ENCODE measurements around the gene KIF26B.

KIF26B gene

DNA sequence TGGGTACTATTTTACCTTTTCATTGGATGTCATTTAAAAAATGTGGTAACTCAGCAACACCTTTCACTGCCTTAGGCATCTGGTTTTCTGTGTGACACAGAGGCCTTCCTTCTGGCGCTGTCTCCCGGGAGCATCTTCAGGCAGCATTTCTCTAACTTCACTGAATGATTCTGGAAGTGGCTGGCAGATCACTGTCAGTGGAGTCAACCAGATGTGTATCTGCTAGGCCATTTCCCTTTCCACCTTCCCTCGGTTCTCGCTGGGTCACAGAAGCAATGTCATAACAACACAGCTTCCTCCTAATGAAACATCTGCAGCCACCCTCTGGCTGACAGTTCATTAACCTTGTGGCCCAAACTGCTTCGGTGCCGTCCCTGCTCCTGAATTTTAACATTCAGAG is 137.8 kb downstream of the KIF26B start:
- no peak overlapping the region for H3K4me3 ChIP-seq (ENCODE audit: low read length)
- no peak for TF ChIP-seq ZNF274 (IDR thresholded peaks at IDR 0.05; ENCODE audit: low read depth, low read length)

DNA sequence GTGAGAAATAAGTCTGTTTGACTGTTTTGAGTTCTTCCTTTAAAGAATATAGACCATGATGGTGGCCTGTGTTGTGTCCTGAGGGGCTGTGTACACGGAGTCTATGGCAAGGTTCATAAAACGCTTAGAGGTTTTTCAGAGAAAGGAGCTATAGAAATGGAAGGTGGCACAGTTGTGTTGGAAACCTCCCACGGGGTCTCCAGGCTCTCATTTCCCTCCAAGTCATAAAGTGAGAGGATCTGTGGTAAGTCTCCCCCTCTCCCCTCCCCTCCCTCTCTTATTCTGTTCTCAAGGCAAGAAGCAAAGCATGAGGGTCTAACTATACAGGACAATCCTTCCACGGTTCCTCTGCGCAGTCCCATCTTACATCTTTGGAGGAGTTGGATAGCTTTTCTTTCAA is 139.2 kb downstream of the KIF26B start:
- TF ChIP-seq ZNF274 (IDR thresholded peaks at IDR 0.05; ENCODE audit: low read depth, low read length) = no peak
- H3K4me3 ChIP-seq (ENCODE audit: low read length) = no peak overlapping the region

DNA sequence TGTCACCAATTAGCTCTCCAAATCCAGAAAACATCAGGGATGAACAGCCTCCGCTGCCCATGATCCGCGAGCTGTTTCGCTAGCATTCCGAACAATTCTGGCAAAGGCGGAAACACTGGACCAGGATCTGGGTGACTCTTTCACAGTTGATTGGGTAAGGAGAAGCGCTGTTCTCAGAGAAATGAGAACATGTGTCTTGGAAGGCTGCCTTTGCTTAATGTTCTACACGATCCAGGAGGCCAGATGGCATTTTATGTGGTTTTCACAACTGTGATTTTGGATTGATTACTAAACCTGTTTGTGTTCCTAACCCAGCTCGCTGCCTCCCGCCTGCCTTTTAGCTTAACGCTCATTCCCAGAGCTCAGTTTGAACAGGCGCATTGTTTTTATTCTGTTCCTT is 144.0 kb downstream of the KIF26B start:
- no peak for TF ChIP-seq ZNF274 (IDR thresholded peaks at IDR 0.05; ENCODE audit: low read depth, low read length)
- H3K4me3 ChIP-seq (ENCODE audit: low read length) = no peak overlapping the region

DNA sequence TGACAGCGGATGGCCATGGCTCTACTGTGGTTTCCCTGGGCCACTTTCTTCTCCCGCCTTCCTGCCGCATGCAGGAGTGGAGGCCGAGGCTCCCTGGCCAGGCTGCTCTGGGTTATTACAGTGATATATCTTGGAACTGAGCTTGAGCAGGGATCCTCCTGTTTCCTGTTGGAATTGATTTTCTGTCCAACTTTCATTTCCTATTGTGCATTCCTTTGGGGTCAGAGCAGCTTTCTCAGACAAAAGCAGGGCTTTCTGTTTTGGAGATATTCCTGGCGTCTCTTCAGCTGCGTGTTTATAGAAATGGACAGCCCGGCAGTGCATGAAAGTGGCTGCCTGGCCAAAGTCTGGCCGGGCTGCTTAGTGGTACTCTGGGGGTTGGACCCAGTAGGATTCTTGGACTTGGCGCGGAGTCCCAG is 146.4 kb downstream of the KIF26B start:
- TF ChIP-seq ZNF274 (IDR thresholded peaks at IDR 0.05; ENCODE audit: low read depth, low read length) = no peak
- H3K4me3 ChIP-seq (ENCODE audit: low read length) = no peak overlapping the region

DNA sequence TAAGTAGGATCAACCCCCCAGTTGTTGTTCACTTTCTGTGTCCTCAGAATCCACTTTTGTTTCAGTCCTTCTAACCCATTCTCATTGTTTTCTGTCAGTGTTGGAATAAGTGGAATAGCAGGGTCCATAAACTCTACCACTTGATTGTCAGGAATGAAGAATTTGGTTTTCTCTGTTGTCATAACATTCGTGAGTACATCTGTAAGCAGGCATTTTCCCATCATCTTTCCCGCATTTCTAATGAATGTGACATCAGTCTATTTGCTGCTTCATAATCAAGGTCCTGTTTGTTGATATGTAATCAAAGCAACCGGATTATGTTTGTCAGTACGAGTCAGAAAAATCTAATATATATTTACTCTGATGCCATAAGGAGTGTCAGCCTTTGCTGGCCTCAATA is 147.1 kb downstream of the KIF26B start:
- H3K4me3 ChIP-seq (ENCODE audit: low read length) = no peak overlapping the region
- TF ChIP-seq ZNF274 (IDR thresholded peaks at IDR 0.05; ENCODE audit: low read depth, low read length) = no peak

DNA sequence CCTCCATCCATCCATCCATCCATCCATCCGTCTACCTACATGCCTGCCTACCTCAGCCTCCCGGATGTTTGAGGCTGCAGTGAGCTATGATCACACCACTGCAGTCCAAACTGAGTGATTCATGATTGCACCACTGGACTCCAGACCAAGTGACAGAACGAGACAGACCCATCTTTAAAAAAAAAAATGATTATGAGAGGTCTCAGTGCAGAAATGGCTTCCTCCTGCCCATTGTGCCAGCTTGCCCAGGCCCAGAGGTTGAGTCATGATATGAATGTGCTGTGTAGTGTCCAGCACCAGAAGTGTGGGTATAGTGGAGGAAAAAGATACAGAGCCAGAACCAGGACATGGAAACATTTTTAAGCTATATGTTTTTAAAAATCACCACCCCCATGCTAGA is 149.9 kb downstream of the KIF26B start:
- no peak for TF ChIP-seq ZNF274 (IDR thresholded peaks at IDR 0.05; ENCODE audit: low read depth, low read length)
- no peak overlapping the region for H3K4me3 ChIP-seq (ENCODE audit: low read length)

DNA sequence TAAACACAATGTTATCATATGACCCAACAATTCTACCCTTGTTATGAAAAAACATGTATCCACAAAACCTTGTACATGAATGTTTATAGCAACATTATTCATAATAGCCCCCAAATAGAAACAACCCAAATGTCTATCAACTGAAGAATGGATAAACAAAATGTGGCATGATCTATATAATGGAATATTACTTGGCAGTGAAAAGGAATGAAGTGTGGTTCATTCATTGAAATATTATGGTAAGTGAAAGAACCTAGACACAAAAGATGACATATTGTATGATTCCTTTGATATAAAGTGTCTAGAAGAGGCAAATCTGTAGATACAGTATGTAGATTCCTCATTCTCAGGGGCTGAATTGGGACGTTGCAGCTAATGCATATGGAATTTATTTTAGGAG is 151.2 kb downstream of the KIF26B start:
- no peak overlapping the region for H3K4me3 ChIP-seq (ENCODE audit: low read length)
- TF ChIP-seq ZNF274 (IDR thresholded peaks at IDR 0.05; ENCODE audit: low read depth, low read length) = no peak

DNA sequence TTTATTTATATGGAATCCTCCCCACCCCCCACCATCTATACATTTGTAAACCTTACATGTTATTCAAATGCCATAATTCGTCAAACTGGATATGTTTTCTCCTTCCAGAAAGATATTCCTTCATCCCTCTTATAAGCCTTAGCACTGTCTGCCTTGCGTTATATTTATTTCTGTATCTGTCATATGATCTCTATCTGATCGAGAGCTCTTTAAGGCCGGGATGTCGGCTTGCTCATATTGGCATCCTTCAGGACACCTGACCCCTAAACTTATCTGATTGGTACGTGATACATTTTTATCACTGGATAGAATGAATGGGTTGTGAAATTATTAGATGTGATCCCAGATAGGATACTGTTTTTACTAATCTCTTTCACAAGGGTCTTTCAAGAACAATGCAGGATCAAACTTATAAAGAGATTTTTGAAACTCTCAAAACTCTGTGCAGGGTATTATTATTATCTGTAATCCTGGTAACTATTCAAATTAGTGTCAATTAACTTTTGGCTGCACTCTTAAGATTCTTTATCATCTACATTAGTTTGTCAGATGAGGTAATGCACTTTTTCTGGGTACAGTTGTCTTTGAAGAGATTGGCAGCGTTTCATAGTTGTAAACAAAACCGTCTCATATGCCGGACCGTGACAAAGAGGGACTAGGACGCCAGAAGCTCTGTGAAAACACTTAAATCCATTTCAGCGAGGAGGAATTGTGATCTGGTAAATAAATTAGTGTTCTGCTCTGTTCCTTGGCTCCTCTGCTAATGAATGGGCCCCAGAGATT is 152.0 kb downstream of the KIF26B start:
- no peak for TF ChIP-seq ZNF274 (IDR thresholded peaks at IDR 0.05; ENCODE audit: low read depth, low read length)
- H3K4me3 ChIP-seq (ENCODE audit: low read length) = no peak overlapping the region

DNA sequence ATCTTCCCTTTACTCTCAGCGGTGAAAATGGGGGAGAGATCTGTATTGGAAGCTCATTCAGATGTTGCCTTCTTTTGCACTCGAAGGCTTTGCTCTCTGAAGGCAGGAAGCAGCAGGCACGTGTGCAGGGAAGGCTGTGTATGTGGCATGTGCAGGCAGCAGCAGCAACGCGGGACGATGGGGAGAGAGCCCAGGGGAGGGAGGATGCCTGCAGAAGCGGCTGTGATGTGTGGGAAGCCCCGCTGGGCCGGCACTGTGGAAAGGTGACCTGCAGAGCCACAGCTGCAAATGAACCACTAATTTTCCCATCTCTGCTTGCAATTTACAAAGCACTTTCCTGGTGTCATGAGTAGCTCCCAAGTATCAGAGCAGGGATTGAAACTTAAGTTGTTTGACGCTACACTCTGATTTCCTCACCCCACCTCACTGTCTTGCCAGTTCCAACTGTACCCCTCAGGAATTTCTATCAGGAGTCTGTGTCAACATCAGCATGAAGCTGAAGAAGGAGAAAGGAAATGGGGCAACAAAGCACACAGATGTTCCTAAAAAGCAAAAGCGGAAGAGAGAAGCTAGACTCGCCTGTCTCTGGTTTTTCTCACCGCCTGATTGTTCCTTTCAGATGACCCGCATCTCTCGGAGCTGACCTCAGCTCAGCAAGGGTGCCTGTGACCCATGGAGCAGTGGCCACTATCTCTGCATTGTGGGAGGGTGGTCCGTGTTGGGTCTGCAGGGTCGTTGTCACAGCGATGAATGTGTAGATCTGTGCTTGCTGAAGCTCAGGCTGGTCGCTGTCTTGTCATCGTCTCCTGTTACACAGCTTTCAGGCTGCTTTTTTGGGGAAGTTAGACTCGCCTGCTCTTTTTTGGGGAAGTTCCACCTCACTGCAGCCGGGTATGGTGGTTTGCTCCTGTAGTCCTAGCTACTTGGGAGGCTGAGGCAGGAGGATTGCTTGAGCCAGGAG is 156.1 kb downstream of the KIF26B start:
- TF ChIP-seq ZNF274 (IDR thresholded peaks at IDR 0.05; ENCODE audit: low read depth, low read length) = no peak
- no peak overlapping the region; the same call in 1 of the 2 replicates for H3K4me3 ChIP-seq (ENCODE audit: low read length)

DNA sequence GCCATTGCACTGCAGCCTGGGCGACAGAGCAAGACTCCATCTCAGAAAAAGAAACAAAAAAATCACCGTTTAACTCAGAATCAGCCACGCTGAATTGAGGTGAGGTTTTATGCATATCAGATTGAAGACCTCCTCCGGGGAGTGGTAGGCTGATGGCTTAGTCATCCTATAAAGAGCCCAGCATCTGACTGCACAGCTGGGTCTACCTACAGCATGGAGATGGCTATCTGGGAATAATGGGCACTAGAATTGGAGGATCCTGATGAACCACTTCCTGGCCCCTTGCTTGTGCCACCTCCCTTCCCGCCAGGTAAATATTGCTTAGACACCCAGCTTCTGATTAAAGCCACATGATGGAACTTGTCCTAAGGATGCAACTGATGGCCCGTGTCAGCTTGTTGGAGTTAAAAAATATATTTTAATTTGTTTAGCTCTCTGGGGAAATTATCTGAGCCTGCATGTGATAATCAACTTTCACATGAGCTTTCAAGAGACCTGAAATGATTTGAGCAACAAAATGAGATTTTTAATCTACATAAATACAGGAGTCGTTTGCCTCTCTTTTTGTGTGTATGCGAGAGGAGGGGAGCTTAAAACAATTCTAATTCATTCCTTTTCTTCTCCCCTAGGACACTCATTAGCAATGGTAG is 157.2 kb downstream of the KIF26B start:
- H3K4me3 ChIP-seq (ENCODE audit: low read length) = no peak overlapping the region
- no peak for TF ChIP-seq ZNF274 (IDR thresholded peaks at IDR 0.05; ENCODE audit: low read depth, low read length)

DNA sequence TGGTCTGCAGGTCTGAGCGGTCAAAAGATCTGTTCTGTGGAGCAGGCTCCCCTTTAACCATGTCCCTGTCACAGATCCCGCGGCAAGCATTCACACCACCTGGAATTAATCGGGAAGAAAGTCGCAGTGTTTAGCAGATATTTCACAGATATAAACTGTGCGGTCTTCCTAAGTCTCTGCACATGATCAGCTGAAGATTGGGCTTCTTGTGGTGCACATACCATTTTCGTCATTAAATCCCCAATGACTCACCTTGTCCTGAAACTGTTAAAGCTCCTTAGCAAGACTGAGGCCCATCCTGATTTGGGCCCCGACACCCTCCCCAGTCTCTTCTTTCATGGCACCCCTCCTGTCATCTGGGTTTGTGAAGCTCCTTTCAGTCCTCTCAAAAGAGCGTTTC is 158.8 kb downstream of the KIF26B start:
- no peak overlapping the region for H3K4me3 ChIP-seq (ENCODE audit: low read length)
- no peak for TF ChIP-seq ZNF274 (IDR thresholded peaks at IDR 0.05; ENCODE audit: low read depth, low read length)

DNA sequence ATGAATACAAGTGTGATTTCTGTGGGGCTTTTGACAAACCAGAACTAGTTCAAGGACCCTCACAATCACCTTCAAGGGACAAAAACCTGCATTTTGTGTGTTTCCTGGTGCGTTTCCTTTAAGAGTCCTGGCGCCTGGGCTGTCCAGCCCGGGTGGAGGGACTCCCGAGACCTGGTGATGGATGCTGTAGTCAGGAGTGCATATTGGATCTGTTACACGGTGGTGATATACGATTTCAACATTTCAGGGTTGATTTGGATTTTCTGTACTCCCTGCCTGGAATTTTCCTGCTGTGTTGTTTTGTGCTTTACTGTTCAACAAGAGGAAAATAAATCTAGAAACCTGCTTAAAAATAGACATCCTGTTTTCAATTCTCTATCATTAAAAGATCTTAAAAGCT is 162.0 kb downstream of the KIF26B start:
- TF ChIP-seq ZNF274 (IDR thresholded peaks at IDR 0.05; ENCODE audit: low read depth, low read length) = no peak
- no peak overlapping the region for H3K4me3 ChIP-seq (ENCODE audit: low read length)

DNA sequence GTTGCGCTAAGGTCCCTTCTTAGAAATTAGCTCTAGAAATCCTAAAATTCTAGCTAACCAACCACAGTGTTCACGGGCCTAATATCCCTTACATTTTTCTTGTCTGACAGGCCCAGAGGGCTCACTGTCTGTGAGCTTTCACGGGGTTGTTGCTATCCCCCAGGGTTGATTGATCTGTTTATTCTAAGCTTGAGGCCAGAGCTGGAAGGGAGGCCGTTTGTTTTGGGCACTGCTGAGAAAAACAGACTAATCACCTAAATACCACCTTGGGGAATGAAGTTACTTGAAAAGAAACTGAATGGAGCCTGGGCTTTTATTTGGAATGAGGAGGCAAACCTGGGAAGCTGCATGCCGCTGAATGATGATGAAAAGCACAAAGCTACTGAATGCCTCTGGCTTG is 162.4 kb downstream of the KIF26B start:
- TF ChIP-seq ZNF274 (IDR thresholded peaks at IDR 0.05; ENCODE audit: low read depth, low read length) = no peak
- H3K4me3 ChIP-seq (ENCODE audit: low read length) = no peak overlapping the region

DNA sequence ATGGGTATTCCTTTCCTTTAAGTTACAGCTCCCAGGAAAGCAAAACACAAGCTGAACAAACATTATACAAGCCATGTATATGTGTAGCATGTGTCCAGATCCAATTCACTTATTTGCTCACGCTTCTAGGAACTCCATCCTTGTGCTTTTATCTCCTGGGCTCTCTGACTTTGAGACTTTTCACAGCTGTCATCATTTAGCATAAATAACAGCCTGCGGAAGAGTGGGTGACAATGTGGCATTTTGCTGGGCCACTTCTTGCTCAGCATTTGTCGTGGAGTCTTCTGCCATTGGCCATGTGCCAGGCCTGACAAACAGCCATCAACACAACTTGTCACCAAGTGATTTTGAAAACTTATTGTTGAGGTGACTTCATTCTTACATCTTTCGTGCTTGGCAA is 164.3 kb downstream of the KIF26B start:
- TF ChIP-seq ZNF274 (IDR thresholded peaks at IDR 0.05; ENCODE audit: low read depth, low read length) = no peak
- H3K4me3 ChIP-seq (ENCODE audit: low read length) = no peak overlapping the region

Data from GM08714 (cell line).